ENCODE data around the gene IL31RA.

IL31RA gene

DNA sequence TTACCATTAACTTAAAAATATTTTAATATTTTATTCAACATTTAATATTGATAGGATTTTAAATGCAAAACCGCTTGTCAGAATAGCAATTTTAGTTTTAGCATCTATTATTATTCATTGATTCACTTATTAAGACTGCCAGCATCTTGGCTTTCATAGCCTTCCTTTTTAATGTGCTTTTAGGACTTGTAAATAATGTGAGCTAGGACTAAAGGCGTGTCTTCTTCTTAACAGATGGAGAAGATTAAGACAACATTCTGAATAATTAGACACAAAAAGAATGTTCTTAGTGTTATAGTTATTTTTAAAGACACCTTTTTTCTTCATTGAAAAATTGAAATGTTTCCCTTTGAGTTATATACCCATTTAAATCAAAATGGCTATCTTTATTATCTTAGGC is 6.9 kb downstream of the IL31RA start:
- DNase-seq (ENCODE audit: low read depth, low spot score) = no peak

DNA sequence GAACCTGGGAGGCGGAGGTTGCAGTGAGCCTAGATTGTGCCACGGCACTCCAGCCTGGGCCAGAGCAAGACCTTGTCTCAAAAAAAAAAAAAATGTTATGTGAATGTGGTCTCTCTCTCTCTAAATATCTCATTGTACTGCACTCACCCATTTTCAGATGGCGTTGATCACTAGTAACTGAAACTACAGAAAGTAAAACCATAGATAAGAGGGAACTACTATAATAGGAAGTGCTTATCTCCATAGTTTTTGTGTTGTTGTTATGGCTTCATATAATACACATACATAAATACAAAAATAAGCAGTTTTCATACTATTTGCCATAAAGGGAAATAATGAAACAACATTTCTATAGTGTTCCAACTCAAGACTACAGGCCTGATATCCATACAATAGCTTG is 9.1 kb downstream of the IL31RA start:
- no peak for DNase-seq (ENCODE audit: low read depth, low spot score)

DNA sequence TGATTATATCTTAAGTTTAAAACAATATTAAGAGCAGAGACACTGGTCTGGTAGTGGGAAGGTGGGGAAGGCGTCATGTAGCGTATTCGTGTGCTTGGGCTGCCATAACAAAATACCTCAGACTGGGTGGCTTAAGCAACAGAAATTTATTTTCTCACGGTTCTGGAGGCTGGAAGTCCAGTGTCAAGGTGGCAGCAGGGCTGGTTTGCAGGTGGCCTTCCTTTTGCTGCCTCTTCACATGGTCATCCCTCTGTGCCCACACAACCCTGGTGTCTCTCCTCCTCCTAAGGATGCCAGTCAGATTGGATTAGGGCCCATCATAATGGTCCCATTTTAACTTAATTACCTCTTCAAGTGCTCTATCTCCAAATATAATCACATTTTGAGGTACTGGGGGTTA is 9.6 kb downstream of the IL31RA start:
- no peak for DNase-seq (ENCODE audit: low read depth, low spot score)

DNA sequence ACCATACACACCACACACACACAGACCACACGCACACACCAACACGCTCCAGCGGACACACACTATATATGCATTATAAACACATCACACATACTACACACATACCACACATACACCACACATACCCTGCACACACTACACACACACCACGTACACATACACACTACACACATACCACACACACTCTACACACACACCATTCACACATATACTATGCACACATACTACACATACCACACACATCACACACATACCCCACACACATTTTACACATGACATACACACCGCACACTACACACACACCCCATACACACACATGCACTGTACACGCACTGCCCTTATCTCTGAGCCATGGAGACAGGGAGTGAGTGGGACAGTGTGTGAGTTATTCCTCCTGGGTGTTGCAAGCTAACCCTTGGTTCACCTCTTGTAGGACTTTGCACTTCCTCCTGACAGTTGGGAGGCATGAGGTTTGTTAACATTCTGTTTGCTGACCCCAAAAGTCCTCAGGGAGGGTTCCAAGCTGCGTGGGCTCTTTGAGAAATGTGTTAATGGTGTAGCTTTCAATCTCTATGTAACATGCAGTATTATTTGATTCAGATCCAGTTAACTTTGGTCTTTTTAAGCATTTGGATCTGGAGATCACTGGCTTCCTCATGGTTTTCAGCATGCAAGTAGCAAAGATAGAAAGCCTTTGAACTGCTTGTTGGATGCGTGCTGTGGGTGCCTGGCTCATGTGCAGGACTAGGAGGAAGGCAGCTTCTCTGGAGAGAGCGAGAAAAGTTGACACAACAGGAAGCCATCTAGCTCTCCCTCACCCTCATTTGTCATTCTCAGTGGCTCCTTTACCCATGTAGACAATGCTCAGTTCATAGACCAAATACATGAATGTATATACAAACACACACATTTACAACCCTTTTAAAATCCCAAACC is 13.7 kb downstream of the IL31RA start:
- no peak for DNase-seq (ENCODE audit: low read depth, low spot score)

DNA sequence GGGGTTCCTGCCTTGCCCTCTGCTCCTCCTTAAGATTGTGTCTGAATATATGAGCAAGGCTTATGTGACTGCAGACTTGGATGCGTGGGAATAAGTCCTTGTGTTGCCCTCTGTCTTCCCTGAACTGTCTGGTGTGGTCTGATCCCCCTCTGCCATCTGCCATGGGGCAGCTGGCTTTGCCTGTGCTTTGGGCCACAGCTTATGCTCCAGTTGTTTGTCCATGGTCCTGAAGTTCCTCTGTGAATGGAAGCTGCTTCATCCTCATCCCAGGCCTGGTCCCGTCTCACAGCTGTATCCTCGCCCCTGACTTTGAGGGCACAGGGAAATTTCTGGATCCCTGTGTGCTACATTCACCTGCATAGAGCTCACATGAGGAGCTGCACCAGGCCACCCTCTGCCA is 14.7 kb downstream of the IL31RA start:
- DNase-seq (ENCODE audit: low read depth, low spot score) = no peak

DNA sequence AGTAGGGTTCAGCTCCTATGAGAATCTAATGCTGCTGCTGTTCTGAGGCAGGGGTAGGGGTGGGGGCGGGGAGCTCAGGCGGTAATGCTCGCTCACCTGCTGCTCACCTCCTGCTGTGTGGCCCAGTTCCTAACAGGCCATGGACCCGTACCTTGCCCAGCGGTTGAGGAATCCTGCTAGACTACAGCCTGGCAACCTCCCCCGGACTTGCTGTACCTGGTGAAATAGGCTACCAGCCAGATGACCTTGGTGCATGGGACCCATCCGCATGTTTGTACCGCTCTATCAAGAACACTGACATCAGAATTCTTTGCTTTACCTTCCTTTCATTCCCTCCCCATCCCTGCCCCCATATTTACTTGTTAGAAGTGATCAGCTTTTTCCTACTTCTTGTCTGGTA is 15.3 kb downstream of the IL31RA start:
- no peak for DNase-seq (ENCODE audit: low read depth, low spot score)

DNA sequence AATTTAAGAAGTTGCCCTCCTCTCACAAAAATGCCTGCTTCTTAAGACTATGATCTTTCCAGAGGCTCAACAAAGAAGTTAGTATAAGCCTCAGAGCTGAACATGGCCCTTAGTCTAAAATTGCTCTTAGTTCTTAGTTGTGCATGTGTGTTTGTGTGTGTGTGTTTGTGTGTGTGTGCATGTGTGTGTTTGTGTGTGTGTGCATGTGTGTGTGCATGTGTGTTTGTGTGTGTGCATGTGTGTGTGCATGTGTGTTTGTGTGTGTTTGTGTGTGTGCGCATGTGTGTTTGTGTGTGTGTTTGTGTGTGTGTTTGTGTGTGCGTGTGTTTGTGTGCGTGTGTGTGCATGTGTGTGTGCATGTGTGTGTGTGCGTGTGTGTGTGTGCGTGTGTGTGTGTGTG is 15.8 kb downstream of the IL31RA start:
- no peak for DNase-seq (ENCODE audit: low read depth, low spot score)

DNA sequence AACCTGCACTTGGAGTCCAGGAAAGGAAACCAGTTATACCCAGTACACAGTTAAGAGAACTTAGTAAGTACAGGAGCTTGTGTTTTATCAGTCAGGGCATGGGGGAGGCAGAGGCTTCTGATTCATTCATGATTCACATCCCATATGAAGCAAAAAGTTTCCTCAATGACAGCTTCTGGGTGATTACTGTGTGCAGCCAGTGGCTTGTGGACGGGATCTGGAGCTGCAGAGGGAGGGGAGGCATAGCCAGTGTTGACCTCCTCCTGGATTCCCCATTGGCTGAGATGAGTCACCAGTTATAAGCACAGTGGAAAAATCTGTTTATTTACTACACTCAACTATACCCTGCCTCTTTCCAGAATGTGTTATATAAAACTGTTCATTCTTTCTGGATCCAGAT is 17.7 kb downstream of the IL31RA start:
- no peak for DNase-seq (ENCODE audit: low read depth, low spot score)

DNA sequence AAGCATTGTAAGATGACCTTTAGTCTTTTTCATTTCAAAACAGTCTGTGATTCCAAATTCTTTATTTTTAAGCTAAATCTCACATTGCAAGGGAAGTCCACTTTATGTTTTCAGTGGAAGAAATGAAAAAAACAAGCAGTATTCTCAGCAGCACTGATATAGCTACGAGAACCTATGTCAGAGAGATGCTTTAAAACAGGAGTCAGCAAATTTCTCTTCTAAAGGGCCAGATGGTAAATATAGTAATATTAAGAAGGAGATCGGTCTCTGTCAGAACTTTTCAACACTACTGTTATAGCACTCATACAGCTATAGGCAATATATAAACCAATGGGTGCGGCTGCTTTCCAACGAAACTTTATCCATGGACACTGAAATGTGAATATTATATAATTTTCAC is 18.7 kb downstream of the IL31RA start:
- DNase-seq (ENCODE audit: low read depth, low spot score) = no peak

DNA sequence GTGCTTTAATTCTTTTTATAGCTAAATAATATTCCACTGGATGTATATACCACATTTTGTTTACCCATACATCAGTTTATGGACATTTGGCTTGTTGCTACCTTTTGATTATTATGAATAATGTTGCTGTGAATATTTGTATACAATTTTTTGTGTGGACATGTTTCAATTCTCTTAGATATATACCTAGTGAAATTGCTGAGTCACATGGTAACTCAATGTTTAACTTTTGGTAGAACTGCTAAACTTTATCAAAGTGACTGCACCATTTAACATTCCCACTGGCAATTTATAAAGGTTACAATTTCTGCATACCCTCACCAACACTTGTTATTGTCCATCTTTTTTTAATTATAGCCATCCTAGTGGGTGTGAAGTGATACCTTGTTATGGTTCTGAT is 22.1 kb downstream of the IL31RA start:
- no peak for DNase-seq (ENCODE audit: low read depth, low spot score)

DNA sequence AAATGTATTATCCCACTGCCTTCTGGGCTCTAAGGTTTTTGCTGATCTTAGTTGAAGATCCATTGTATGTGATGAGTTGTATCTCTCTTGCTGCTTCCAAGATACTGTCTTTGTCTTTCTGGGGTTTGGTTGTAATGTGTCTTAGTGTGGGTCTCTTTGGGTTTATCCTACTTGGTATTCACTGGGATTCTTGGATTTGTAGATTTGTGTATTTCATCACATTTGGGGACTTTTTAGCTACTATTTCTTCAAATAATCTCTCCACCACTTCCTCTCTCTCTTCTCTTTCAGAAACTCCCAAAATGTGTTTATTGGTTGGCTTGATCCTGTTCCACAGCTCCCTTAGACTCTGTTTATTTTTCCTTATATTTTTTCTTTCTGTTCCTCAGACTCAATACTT is 26.5 kb downstream of the IL31RA start:
- DNase-seq (ENCODE audit: low read depth, low spot score) = no peak

DNA sequence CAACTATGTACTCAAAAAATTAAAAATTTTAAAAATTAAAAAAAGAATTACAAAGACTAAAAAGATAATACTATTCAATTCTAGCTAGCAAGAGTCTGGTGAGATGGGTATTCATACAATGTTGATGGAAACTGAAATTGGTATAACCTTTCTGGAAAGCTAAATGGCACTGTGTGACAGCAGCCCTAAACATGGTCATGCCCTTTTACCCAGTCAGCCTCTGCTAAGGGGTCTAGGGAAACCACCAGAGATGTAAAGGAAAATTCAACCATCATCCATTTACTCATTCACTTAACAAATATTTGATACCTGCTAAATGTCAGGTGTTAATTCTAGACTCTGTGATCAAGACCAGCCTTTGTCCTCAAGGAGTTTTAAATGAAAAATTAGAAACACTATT is 29.3 kb downstream of the IL31RA start:
- no peak for DNase-seq (ENCODE audit: low read depth, low spot score)

DNA sequence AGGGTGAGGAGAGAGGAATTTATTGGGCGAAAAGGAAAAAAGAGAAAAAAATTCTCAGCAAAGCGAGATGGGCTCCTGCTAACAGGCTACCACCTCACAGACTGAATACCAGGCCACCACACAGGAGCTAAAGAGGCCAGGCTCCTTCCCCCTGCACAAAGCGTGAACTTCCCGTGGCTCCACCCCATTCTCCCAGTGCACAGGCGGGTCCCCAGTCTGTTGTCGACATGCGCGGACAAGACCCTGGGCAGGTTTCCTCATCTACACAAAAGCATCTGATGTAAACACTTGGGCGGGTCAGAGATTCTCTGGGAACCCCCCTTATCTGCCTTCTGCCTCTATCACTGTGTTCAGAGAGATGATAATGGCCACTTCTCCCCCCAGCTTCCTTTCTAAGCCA is 34.2 kb downstream of the IL31RA start:
- DNase-seq (ENCODE audit: low read depth, low spot score) = no peak

DNA sequence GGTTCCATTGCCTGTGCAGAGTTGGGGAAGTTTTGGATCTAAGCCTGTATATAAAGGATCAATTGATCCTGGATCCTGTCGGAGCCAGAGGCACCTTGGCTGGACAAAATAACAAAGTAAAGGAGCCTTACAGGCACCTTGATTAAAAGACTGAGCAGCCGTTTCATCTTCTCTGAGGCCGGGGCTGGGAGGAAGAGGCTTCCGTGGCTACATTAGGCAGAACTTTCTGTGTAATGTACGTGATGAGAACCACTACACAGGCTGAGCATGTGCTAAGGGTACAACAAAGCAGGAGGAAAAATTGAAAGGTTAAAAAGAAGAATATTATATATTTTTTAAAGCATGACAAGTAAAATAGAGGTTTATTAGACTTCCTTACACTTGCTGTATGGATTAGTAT is 37.0 kb downstream of the IL31RA start:
- DNase-seq (ENCODE audit: low read depth, low spot score) = no peak

DNA sequence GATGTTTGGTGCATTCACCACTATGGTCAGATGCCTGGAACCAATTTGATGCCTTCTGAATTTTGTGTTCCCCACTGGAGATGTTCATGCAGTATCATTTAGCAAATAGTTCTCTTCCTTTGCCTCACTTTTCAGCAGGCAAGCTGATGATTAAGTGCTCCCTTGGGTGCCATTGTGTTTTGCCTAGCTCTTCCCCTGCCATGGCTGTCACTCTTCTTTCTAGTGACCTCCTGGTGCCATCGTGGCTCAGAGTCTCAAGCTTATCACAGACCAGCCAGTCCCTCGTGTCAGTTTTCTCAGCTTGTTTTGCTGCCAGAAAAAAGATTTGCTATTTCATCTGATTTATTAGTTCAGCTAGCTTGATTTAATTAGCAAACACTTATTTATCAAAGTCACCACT is 41.3 kb downstream of the IL31RA start:
- no peak for DNase-seq (ENCODE audit: low read depth, low spot score)

DNA sequence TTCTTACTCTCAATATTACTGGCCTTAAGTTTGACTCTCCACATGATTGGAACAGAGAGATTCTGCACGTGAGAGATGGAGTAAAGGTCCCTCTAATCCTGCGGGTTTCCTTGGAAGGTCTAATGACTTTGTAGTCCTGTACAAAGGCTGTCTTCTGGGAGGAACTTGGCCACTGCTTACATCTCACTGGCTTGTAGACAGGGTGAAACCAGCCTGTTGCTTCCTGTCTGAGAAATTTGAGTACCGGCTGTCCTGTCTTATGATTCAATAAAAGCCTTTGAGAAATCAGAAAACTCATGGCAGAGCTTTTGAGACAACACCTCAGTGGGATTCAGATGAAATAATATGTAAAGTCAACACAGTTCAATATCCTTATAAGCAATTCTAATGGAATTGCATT is 43.0 kb downstream of the IL31RA start:
- no peak for DNase-seq (ENCODE audit: low read depth, low spot score)

DNA sequence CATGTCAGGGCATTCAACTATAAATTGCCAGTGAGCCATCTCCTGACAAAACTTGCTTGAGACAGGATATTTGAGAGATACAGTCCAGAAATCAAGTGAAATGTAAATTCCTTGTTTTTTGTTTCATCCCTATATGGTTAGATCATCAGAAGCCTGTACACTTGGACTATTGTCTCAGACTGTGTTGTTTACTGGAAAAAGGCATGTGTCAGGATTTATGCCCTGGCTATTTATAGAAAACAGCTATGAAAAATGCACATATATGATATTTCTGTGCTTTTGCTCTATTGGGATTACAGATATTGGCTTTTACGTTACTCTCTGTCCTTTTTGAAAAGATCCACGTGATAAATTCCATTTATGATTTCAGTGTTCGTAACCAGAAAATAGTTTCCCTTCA is 44.2 kb downstream of the IL31RA start:
- DNase-seq (ENCODE audit: low read depth, low spot score) = no peak

DNA sequence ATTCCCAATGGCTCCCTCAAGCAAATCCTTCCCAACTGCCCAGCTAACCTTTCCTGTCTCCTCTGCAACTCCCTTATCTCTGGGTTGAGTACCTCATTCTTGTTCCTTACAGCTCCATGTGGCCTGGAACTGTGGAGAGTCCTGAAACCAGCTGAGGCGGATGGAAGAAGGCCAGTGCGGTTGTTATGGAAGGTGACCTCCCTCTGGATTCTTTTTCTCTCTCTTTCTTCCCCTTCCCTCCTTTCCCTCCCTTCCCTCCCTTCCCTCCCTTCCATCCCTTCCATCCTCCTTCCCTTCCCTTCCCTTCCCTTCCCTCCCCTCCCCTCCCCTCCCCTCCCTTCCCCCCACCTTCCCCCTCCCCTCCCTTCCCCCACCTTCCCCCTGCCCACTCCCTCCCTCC is 45.1 kb downstream of the IL31RA start:
- DNase-seq (ENCODE audit: low read depth, low spot score) = no peak

DNA sequence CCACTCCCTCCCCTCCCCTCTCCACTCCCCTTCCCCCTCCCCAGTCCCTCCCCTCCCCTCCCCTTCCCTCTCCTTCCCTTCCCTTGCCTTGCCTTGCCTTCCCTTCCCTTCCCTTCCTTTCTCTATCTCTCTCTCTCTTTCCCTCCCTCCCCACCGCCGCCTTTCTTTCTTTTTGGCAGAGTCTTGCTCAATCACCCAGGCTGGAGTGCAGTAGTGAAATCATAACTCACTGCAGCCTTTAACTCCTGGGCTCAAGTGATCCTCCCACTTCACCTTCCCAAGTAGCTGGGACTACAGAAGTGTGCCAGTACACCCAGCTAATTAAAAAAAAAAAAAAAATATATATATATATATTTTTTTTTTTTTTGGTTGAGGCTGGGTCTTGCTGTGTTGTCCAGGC is 45.5 kb downstream of the IL31RA start:
- no peak for DNase-seq (ENCODE audit: low read depth, low spot score)

DNA sequence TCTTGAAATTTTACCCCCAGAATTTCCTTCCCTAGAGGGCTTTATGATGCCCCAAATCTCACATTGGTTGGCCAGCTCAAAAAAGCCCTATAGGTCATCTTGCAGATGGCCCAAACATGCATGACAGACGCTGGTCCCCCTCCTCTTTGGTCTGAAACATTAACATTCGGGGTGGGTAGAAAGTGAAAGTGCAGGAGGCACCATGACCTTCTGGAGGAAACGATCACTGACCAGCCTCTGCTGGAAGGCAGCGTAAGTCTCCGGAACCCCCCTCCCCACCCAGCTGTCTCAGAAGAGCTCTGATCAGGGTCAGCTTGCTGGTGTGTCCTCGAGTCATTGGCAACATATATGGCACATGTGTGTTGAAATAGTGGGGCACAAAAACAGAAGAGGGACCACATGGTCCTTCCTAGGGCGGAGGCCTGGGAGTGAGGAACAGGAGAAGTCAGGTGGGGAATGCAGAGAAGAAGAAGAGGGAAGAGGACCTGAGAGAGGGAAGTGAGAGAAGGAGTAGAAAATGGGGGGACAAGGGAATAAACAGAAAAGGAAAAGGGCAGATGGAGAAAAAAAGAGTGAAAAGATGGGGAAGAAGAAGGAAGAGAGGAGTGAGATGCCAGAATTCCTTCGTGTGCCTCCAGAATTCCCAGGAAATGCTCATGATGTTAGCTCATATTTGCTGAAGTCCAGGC is 46.2 kb downstream of the IL31RA start:
- no peak for DNase-seq (ENCODE audit: low read depth, low spot score)

DNA sequence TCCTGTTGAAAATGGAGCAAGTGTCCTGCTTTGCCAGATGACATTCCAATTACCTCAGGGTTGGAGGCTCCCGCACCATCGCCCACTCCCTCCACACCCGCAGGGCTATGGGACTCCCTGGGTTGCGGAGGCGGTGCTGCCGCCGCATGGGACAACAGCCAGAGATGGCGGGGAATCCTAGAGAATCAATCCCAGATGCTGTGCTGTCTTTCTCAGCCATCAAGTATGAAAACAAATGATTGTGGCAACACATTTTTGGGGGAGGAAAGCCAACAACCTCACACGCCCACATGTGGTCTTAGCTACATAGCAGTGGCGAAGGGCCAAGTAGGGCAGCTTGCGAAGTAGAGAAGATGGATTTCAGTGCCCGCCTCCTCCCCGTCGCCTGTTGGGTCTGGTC is 46.7 kb downstream of the IL31RA start:
- DNase-seq (ENCODE audit: low read depth, low spot score) = no peak

DNA sequence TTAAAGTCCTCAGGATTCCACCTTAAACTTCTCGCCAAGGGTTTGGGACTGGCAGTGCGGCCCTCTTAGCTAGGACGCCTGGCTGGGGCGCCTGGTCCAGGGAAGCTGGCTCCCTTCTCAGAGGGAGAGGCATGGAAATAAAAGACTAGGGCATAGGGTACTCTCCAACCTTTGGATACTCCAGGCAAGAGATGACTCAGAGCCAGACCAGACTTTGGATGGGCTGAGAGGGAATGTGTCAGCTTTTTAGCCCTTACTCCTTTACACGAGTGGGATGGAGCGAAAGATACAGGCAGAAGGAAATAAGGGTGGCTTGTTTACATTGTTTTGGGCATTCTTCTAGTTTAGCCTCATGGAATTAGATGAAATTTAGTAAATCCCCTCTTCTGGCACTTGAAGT is 48.2 kb downstream of the IL31RA start:
- no peak for DNase-seq (ENCODE audit: low read depth, low spot score)

DNA sequence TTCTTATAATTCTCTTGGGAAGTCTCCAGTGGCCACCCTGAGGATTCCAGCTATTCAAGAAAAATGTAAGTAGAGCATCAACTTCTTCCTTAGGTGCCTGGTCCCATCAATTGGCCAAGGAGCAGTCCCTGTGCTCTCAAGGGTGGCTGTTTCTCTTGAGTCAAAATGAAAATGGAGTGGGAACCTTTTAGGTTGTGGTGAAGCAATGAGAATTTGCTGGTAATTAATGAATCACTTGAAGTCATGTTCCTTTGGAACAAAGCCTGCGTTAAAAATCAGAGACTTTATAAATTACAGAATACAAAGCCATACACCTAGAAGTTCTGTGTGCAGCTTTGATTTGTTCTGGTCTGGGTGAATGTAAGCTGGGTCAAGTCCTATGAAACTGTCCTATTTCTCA is 48.9 kb downstream of the IL31RA start:
- no peak for DNase-seq (ENCODE audit: low read depth, low spot score)
